Gastrocnemius medialis (tissue), 4 donors: ENCODE data around the gene CNIH3.

Experiments used
- CTCF ChIP-seq, 5 experiments: fragments of 450-650 bp in 3 of 5; fragments of 200-600 bp in 2 of 5; sonication (generic) in 2 of 5; IDR thresholded peaks in 4 of 5; conservative IDR thresholded peaks in 1 of 5; 1 replicate in 4 of 5; 2 replicates in 1 of 5; pipeline ENCODE4 v1.5.1; 2016 to 2019; ENCODE audit warnings: antibody characterized with exemption in 5 of 5, mild to moderate bottlenecking in 3 of 5, moderate library complexity in 3 of 5
- POLR2A ChIP-seq, 2 donors: fragments of 450-650 bp; IDR thresholded peaks; one replicate each; pipeline ENCODE4 v1.6.1; 2017; ENCODE audit warnings: antibody characterized with exemption in 2 of 2, mild to moderate bottlenecking in 2 of 2, moderate library complexity in 2 of 2

- no peak for TF ChIP-seq CTCF (IDR thresholded peaks at IDR 0.05 in 4 of 5, conservative IDR thresholded peaks at IDR 0.05 in 1 of 5)
- no peak for TF ChIP-seq POLR2A (IDR thresholded peaks at IDR 0.05)
Observed at GRCh38 chr1:224767031-224767430, 150.9 kb downstream of the CNIH3 start.
